Stomach (tissue), 9 donors: ENCODE data around the gene AKT2. TPM values are rescaled to one million over a fixed set of nuclear protein-coding genes. Genes with fewer than 3 reads are reported as not detected.

Experiments used
- DNase-seq, 2 donors: peaks; one replicate each; pipeline versions ENCODE4 v3.0.0 to v3.0.0-alpha.2; 2013 to 2019
- H3K27ac ChIP-seq, 5 donors: fragments of 200-600 bp in 4 of 5; sonication (generic) in 4 of 5; one replicate each; pipeline ENCODE4 v1.5.1; 2013 to 2019; ENCODE audit warnings: mild to moderate bottlenecking in 1 of 5, moderate library complexity in 1 of 5
- H3K27me3 ChIP-seq, 3 donors: fragments of 200-600 bp; sonication (generic); one replicate each; pipeline ENCODE4 v1.5.1; 2017 to 2019; ENCODE audit warnings: mixed run types in 1 of 3
- H3K36me3 ChIP-seq, 4 donors: fragments of 200-600 bp; sonication (generic); 1 replicate in 3 of 4; 2 replicates in 1 of 4; pipeline ENCODE4 v1.5.1; 2016 to 2019
- H3K4me1 ChIP-seq, 4 donors: fragments of 200-600 bp; sonication (generic); one replicate each; pipeline ENCODE4 v1.5.1; 2016 to 2019
- H3K4me3 ChIP-seq, 4 donors: fragments of 200-600 bp; sonication (generic) in 3 of 4; one replicate each; pipeline ENCODE4 v1.5.1; 2016 to 2019; ENCODE audit warnings: mild to moderate bottlenecking in 1 of 4
- H3K9me3 ChIP-seq, 4 donors: fragments of 200-600 bp; sonication (generic); one replicate each; pipeline ENCODE4 v1.5.1; 2016 to 2019
- EP300 ChIP-seq: sonication (generic); formaldehyde crosslinking; IDR thresholded peaks from one replicate; pipeline ENCODE4 v1.6.1; 2017; ENCODE audit warnings: antibody characterized with exemption
- POLR2A ChIP-seq, 4 donors: fragments of 450-650 bp; IDR thresholded peaks; one replicate each; pipeline ENCODE4 v1.6.1; 2016; ENCODE audit warnings: antibody characterized with exemption in 4 of 4, control low read depth in 2 of 4, mild to moderate bottlenecking in 1 of 4, moderate library complexity in 1 of 4
- POLR2AphosphoS5 ChIP-seq, 3 donors: sonication (generic); formaldehyde crosslinking; IDR thresholded peaks; one replicate each; pipeline ENCODE4 v1.6.1; 2016; ENCODE audit warnings: antibody characterized with exemption in 3 of 3
- WGBS, 5 donors: extraction: QIAGEN DNeasy Blood & Tissue Kit in 3 of 5; methylation state at CpG; one replicate each; pipeline versions ENCODE4 v1.1.5 to v1.1.7; 2013 to 2018; 5-methylcytosine and 5-hydroxymethylcytosine counted together
- intact Hi-C: fragments of 100-400 bp; cut with DNase I; formaldehyde crosslinking; loops from one replicate; pipeline ENCODE4 v1.15.1; 2023; ENCODE audit warnings: low total_unique reads
- polyA plus RNA-seq, 3 donors: library from polyadenylated mRNA; stranded (reverse); fragments of 200-250 nt; gene quantifications; one replicate each; pipeline ENCODE4 v1.2.3, GENCODE V29; 2013
- total RNA-seq, 5 donors: library from RNA; depleted of rRNA; stranded (reverse); fragments of >200 nt; gene quantifications; one replicate each; pipeline versions ENCODE4 v1.1.0 to v1.2.3, GENCODE V29; 2014 to 2016
- TF ChIP-seq, protein P1 (sequence below), 7 experiments: fragments of 450-650 bp in 4 of 7; fragments of 200-600 bp in 3 of 7; sonication (generic) in 3 of 7; IDR thresholded peaks; one replicate each; pipeline ENCODE4 v1.5.1; 2016 to 2019; ENCODE audit warnings: antibody characterized with exemption in 7 of 7, control low read depth in 2 of 7, mild to moderate bottlenecking in 1 of 7
- donor health status: healthy with polysubstance abuse.
- donor health status: Bipolar disorder and iron deficiency.
- donor health status: healthy.

The AKT2 gene
- total and polyA plus RNA-seq, 8 donors = 26.0 to 227 (median 75.9) TPM

DNA sequence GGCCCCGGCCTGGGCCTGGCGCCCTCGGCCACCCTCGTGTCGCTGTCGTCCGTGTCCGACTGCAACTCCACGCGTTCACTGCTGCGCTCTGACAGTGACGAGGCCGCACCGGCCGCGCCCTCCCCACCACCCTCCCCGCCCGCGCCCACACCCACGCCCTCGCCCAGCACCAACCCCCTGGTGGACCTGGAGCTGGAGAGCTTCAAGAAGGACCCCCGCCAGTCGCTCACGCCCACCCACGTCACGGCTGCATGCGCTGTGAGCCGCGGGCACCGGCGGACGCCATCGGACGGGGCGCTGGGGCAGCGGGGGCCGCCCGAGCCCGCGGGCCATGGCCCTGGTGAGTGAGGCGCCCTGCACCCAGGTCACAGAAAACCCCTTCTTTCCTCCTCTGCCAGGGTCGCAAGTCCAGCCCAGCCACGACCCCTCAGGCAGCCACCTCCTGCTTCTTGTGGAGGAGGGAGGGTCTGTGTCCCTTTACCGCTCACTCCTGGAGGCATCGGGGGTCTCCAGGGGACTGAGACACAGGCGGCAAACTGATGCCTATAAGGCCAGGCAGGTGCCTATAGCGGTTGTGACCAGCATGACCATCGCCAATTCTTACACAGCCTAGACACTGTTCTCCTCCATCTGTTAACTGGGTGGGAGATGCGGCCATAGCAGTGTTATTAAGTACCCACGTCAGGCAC is 71.1 kb downstream of the AKT2 start:
- peaks cover 0 to 22% (median 18%) of the 10 kb centered on the region in 4 donors for H3K4me1 ChIP-seq
- WGBS, 5 donors = 90 to 93% (median 91%) methylated on average over 33 to 50 of the region's 50 CpGs
- H3K27me3 ChIP-seq = peaks cover 18 to 40% (median 34%) of the 10 kb centered on the region in 3 donors
- no peaks in the 10 kb centered on the region for H3K9me3 ChIP-seq
- intact Hi-C loops = no loop called here
- TF ChIP-seq EP300 = no peak
- TF ChIP-seq POLR2A (IDR thresholded peaks at IDR 0.05) = no peak
- TF ChIP-seq POLR2AphosphoS5 (IDR thresholded peaks at IDR 0.05) = no peak
- TF ChIP-seq, protein P1, sequence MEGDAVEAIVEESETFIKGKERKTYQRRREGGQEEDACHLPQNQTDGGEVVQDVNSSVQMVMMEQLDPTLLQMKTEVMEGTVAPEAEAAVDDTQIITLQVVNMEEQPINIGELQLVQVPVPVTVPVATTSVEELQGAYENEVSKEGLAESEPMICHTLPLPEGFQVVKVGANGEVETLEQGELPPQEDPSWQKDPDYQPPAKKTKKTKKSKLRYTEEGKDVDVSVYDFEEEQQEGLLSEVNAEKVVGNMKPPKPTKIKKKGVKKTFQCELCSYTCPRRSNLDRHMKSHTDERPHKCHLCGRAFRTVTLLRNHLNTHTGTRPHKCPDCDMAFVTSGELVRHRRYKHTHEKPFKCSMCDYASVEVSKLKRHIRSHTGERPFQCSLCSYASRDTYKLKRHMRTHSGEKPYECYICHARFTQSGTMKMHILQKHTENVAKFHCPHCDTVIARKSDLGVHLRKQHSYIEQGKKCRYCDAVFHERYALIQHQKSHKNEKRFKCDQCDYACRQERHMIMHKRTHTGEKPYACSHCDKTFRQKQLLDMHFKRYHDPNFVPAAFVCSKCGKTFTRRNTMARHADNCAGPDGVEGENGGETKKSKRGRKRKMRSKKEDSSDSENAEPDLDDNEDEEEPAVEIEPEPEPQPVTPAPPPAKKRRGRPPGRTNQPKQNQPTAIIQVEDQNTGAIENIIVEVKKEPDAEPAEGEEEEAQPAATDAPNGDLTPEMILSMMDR (IDR thresholded peaks at IDR 0.05) = no peak
- peaks cover 3 to 44% (median 42%) of the 10 kb centered on the region in 4 donors for H3K36me3 ChIP-seq
- H3K4me3 ChIP-seq = no peak overlapping the region
- no peak for DNase-seq
- no peak overlapping the region for H3K27ac ChIP-seq

DNA sequence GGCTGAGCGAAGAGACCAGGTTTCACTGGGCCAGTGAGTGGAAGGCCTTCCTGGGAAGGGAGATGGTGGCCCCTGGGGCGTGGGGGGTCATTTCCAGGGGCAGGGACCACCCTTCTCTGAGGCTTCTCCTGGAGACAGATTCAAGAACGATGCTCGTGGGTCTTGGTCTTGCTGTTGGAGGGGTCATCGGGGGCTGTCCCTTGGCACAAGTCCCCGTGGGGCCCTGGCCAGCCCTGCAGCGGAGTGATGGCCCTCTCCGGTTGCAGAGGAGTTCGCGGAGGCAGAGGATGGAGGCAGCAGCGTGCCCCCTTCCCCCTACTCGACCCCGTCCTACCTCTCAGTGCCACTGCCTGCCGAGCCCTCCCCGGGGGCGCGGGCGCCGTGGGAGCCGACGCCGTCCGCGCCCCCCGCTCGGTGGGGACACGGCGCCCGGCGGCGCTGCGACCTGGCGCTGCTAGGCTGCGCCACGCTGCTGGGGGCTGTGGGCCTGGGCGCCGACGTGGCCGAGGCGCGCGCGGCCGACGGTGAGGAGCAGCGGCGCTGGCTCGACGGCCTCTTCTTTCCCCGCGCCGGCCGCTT is 71.8 kb downstream of the AKT2 start:
- DNase-seq = no peak
- Histone ChIP-seq H3K9me3 (no peaks in the 10 kb centered on the region), H3K4me3 (no peak overlapping the region), H3K27ac (no peak overlapping the region), H3K4me1 (peaks cover 0 to 20% (median 16%) of the 10 kb centered on the region in 4 donors), H3K27me3 (peaks cover 12 to 33% (median 27%) of the 10 kb centered on the region in 3 donors), H3K36me3 (peaks cover 3 to 50% (median 47%) of the 10 kb centered on the region in 4 donors)
- intact Hi-C loops = no loop called here
- 66 to 95% (median 85%) methylated on average over 3 to 53 of the region's 53 CpGs for WGBS, 5 donors
- TF ChIP-seq EP300 (no peak), POLR2AphosphoS5 (IDR thresholded peaks at IDR 0.05) (no peak), POLR2A (IDR thresholded peaks at IDR 0.05) (no peak)
- TF ChIP-seq, protein P1 (IDR thresholded peaks at IDR 0.05) = no peak

DNA sequence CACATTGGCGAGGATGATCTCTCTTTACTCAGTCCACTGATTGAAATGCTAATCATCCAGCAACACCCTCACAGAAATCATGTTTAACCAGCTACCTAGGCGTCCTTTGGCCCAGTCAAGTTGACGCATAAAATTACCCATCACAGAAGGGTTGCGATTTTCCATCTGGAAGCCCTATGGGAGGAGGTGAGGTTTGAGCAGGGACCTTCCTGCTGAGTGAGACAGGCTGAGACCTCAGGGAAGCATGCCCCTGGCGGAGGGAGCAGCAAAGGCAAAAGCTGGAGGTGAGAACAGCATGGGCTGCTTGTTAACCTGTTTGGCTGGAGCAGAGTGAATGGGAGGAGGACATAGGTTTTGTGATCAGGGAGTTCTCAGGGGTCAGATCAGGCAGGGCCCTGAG is 74.3 kb downstream of the AKT2 start:
- no peaks in the 10 kb centered on the region for H3K4me1 ChIP-seq
- peaks cover 3 to 61% (median 58%) of the 10 kb centered on the region in 4 donors for H3K36me3 ChIP-seq
- H3K27me3 ChIP-seq = peaks cover 0 to 9% (median 3%) of the 10 kb centered on the region in 3 donors
- TF ChIP-seq POLR2AphosphoS5 (IDR thresholded peaks at IDR 0.05) (no peak), EP300 (no peak), POLR2A (IDR thresholded peaks at IDR 0.05) (no peak)
- no peaks in the 10 kb centered on the region for H3K9me3 ChIP-seq
- intact Hi-C loops = no loop called here
- H3K27ac ChIP-seq = no peak overlapping the region
- DNase-seq = no peak
- no peak overlapping the region for H3K4me3 ChIP-seq
- WGBS, 5 donors = 84 to 97% (median 95%) methylated on average over 5 of the region's 5 CpGs

DNA sequence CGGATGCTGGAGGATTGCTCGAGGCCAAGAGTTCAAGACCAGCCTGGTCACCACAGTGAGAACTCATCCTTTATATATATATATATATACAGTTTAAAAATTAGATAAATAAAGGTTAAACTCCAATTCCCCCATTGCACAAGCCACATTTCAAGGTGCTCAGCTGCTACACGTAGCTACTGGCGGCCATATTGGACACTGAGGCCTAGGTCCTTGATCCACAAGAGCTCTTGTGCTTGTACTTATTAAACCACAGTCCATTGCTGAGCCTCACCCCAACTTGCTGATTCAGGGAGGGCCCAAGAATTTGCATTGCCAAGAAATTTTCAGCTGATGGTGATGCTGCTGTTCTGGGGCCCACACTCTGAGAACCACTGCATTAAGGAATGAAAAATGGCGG is 76.5 kb downstream of the AKT2 start:
- intact Hi-C loops = no loop called here
- peaks cover 8 to 84% (median 79%) of the 10 kb centered on the region in 4 donors for H3K36me3 ChIP-seq
- WGBS, 5 donors = 96 to 98% (median 96%) methylated on average over 5 of the region's 5 CpGs
- H3K27me3 ChIP-seq = no peaks in the 10 kb centered on the region
- DNase-seq = no peak
- H3K4me3 ChIP-seq = no peak overlapping the region
- no peaks in the 10 kb centered on the region for H3K9me3 ChIP-seq
- H3K4me1 ChIP-seq = no peaks in the 10 kb centered on the region
- TF ChIP-seq EP300 = no peak
- TF ChIP-seq, protein P1 (IDR thresholded peaks at IDR 0.05) = no peak
- no peak for TF ChIP-seq POLR2A (IDR thresholded peaks at IDR 0.05)
- TF ChIP-seq POLR2AphosphoS5 (IDR thresholded peaks at IDR 0.05) = no peak
- no peak overlapping the region for H3K27ac ChIP-seq

DNA sequence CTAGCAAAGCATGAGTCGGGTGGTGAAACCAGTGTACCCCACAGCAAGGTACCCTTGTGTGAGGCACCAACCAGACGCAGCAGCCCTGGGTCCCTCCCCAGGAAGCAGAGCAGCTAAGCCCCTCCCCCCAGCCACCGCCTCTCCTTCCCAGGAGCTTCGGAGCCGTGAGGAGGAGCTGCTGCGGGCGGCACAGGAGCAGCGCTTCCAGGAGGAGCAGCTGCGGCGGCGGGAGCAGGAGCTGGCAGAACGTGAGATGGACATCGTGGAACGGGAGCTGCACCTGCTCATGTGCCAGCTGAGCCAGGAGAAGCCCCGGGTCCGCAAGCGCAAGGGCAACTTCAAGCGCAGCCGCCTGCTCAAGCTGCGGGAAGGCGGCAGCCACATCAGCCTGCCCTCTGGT is 79.4 kb downstream of the AKT2 start:
- H3K27me3 ChIP-seq = no peaks in the 10 kb centered on the region
- intact Hi-C loops = no loop called here
- no peak for DNase-seq
- no peak overlapping the region for H3K4me3 ChIP-seq
- TF ChIP-seq, protein P1 (IDR thresholded peaks at IDR 0.05) = no peak
- no peak for TF ChIP-seq EP300
- no peak for TF ChIP-seq POLR2AphosphoS5 (IDR thresholded peaks at IDR 0.05)
- TF ChIP-seq POLR2A (IDR thresholded peaks at IDR 0.05) = no peak
- no peaks in the 10 kb centered on the region for H3K4me1 ChIP-seq
- H3K36me3 ChIP-seq = peaks cover 7 to 86% (median 74%) of the 10 kb centered on the region in 4 donors
- WGBS, 5 donors = 91 to 98% (median 96%) methylated on average over 21 of the region's 21 CpGs
- no peaks in the 10 kb centered on the region for H3K9me3 ChIP-seq
- no peak overlapping the region for H3K27ac ChIP-seq
